H1 (cell line): ENCODE data around the gene LRRC15. TPM values are rescaled to one million over a fixed set of nuclear protein-coding genes. Genes with fewer than 3 reads are reported as not detected.

ENCODE experiments used
- CTCF ChIA-PET: fragments of 300-600 bp; sonication (Branson Sonifier 250); formaldehyde crosslinking; loops from one replicate; lab custom pipeline; 2021; ENCODE audit not compliant: partially characterized antibody; lab: Charles Lee
- POLR2A ChIA-PET: fragments of 300-600 bp; sonication (Branson Sonifier 250); formaldehyde crosslinking; loops from one replicate; lab custom pipeline; 2021; ENCODE audit warnings: inconsistent platforms; ENCODE audit not compliant: partially characterized antibody; lab: Charles Lee
- DNase-seq, 2 experiments: peaks; one replicate each; pipeline versions ENCODE4 v3.0.0 to v3.0.0-alpha.2; 2010 to 2022; ENCODE audit warnings: low spot score in 2 of 2, low read depth in 1 of 2, mixed read lengths in 1 of 2
- FAIRE-seq: peaks from 2 replicates; lab custom pipeline; 2011; peaks lifted over from hg19 to GRCh38; lab: Jason Lieb, UNC
- H2AFZ ChIP-seq: 2 replicates; pipeline ENCODE4 v1.8.1; 2012; ENCODE audit warnings: low read length, inconsistent platforms
- H2AK5ac ChIP-seq: 2 replicates; pipeline ENCODE4 v1.6.1; 2013; ENCODE audit warnings: low read depth, low read length
- H2BK120ac ChIP-seq: replicated peaks from 2 replicates; pipeline ENCODE3; 2013; ENCODE audit warnings: low read depth, low read length, inconsistent platforms
- H2BK12ac ChIP-seq: 2 replicates; pipeline ENCODE4 v1.6.1; 2013; ENCODE audit warnings: low read depth, low read length
- H2BK15ac ChIP-seq: 2 replicates; pipeline ENCODE4 v1.6.1; 2013; ENCODE audit warnings: low read length
- H2BK20ac ChIP-seq: 2 replicates; pipeline ENCODE4 v1.6.1; 2013; ENCODE audit warnings: low read length
- H2BK5ac ChIP-seq: 2 replicates; pipeline ENCODE4 v1.6.1; 2013; ENCODE audit warnings: low read depth, low read length
- H3K14ac ChIP-seq: 2 replicates; pipeline ENCODE4 v1.6.1; 2013; ENCODE audit warnings: inconsistent platforms; ENCODE audit not compliant: insufficient read length
- H3K18ac ChIP-seq: 2 replicates; pipeline ENCODE4 v1.6.1; 2013; ENCODE audit warnings: low read length; ENCODE audit errors: extremely low read depth
- H3K23ac ChIP-seq: 2 replicates; pipeline ENCODE4 v1.6.1; 2013; ENCODE audit warnings: inconsistent platforms; ENCODE audit not compliant: insufficient read length
- H3K23me2 ChIP-seq: 2 replicates; pipeline ENCODE4 v1.6.1; 2013; ENCODE audit warnings: low read depth, low read length
- H3K27ac ChIP-seq: 2 replicates; pipeline ENCODE4 v1.6.1; 2011; ENCODE audit warnings: low read depth, low read length, inconsistent platforms
- H3K27me3 ChIP-seq, 4 experiments: replicated peaks in 1 of 4; 1 replicate in 1 of 4; 2 replicates in 3 of 4; pipeline versions ENCODE4 v1.6.1 to v1.8.1; 2011 to 2013; ENCODE audit warnings: low read length in 3 of 4, mild to moderate bottlenecking in 3 of 4, inconsistent platforms in 2 of 4, mixed read lengths in 2 of 4, moderate library complexity in 1 of 4; ENCODE audit not compliant: control insufficient read depth in 3 of 4, insufficient read depth in 3 of 4; ENCODE audit errors: extremely low read depth in 1 of 4
- H3K36me3 ChIP-seq, 4 experiments: 2 replicates each; pipeline versions ENCODE4 v1.6.1 to v1.8.1; 2011 to 2013; ENCODE audit warnings: mild to moderate bottlenecking in 4 of 4, low read length in 3 of 4, moderate library complexity in 2 of 4, control low read depth in 1 of 4, inconsistent platforms in 1 of 4; ENCODE audit not compliant: insufficient read depth in 4 of 4, control insufficient read depth in 2 of 4
- H3K4ac ChIP-seq: replicated peaks from 2 replicates; pipeline ENCODE3; 2013; ENCODE audit warnings: low read length, low read depth, mixed read lengths, inconsistent platforms; ENCODE audit not compliant: insufficient read length
- H3K4me1 ChIP-seq, 4 experiments: replicated peaks in 1 of 4; 1 replicate in 1 of 4; 2 replicates in 3 of 4; pipeline versions ENCODE4 v1.6.1 to v1.8.1; 2011 to 2013; ENCODE audit warnings: low read length in 3 of 4, inconsistent platforms in 2 of 4, mixed read lengths in 1 of 4; ENCODE audit not compliant: insufficient read depth in 4 of 4, control insufficient read depth in 3 of 4
- H3K4me2 ChIP-seq, 2 experiments: 2 replicates each; pipeline versions ENCODE4 v1.6.1 to v1.8.1; 2011 to 2013; ENCODE audit warnings: low read depth in 2 of 2, low read length in 2 of 2, control low read depth in 1 of 2, inconsistent platforms in 1 of 2, mild to moderate bottlenecking in 1 of 2; ENCODE audit not compliant: insufficient read depth in 1 of 2
- H3K4me3 ChIP-seq, 4 experiments: fragments of 200-600, 300-600 bp in 1 of 4; sonication (generic), shearing (Covaris generic), sonication (Bioruptor Twin) in 1 of 4; 2 replicates each; pipeline versions ENCODE4 v1.5.1 to v1.8.1; 2011 to 2016; ENCODE audit warnings: low read length in 4 of 4, low read depth in 3 of 4, control low read depth in 2 of 4, inconsistent platforms in 2 of 4, mild to moderate bottlenecking in 2 of 4, mixed read lengths in 1 of 4, moderate library complexity in 1 of 4; ENCODE audit not compliant: insufficient read depth in 2 of 4; ENCODE audit errors: extremely low read depth in 1 of 4
- H3K56ac ChIP-seq: replicated peaks from 2 replicates; pipeline ENCODE3; 2013; ENCODE audit warnings: low read depth, mild to moderate bottlenecking, mixed read lengths, low read length, inconsistent platforms; ENCODE audit not compliant: insufficient read length
- H3K79me1 ChIP-seq: 2 replicates; pipeline ENCODE4 v1.6.1; 2013; ENCODE audit warnings: low read depth, low read length, control low read depth
- H3K79me2 ChIP-seq, 2 experiments: 2 replicates each; pipeline versions ENCODE4 v1.6.1 to v1.8.1; 2012 to 2013; ENCODE audit warnings: low read length in 2 of 2, mild to moderate bottlenecking in 2 of 2, inconsistent platforms in 1 of 2; ENCODE audit not compliant: insufficient read depth in 2 of 2, control insufficient read depth in 1 of 2
- H3K9ac ChIP-seq, 4 experiments: replicated peaks in 1 of 4; 1 replicate in 1 of 4; 2 replicates in 3 of 4; pipeline versions ENCODE4 v1.6.1 to v1.8.1; 2011 to 2013; ENCODE audit warnings: low read depth in 3 of 4, low read length in 3 of 4, control low read depth in 2 of 4, mild to moderate bottlenecking in 2 of 4, moderate library complexity in 2 of 4, inconsistent platforms in 1 of 4; ENCODE audit errors: extremely low read depth in 1 of 4
- H3K9me3 ChIP-seq, 2 experiments: 2 replicates each; pipeline versions ENCODE4 v1.6.1 to v1.8.1; 2012 to 2013; ENCODE audit warnings: mild to moderate bottlenecking in 2 of 2, moderate library complexity in 2 of 2, control low read depth in 1 of 2, inconsistent platforms in 1 of 2, low read depth in 1 of 2, low read length in 1 of 2, mixed read lengths in 1 of 2; ENCODE audit not compliant: insufficient read depth in 2 of 2
- H4K20me1 ChIP-seq, 2 experiments: replicated peaks in 1 of 2; 2 replicates each; pipeline versions ENCODE3 to v1.8.1; 2011 to 2013; ENCODE audit warnings: inconsistent platforms in 2 of 2, low read length in 2 of 2, mild to moderate bottlenecking in 1 of 2; ENCODE audit not compliant: insufficient read depth in 2 of 2, control insufficient read depth in 1 of 2
- H4K5ac ChIP-seq: 2 replicates; pipeline ENCODE4 v1.6.1; 2013; ENCODE audit warnings: low read length, low read depth, mixed read lengths, inconsistent platforms; ENCODE audit not compliant: insufficient read length
- H4K8ac ChIP-seq: 2 replicates; pipeline ENCODE4 v1.8.0; 2013; ENCODE audit warnings: mild to moderate bottlenecking, moderate library complexity, low read length, inconsistent platforms; ENCODE audit not compliant: insufficient read depth; ENCODE audit errors: extremely low read depth
- H4K91ac ChIP-seq: replicated peaks from 2 replicates; pipeline ENCODE3; 2013; ENCODE audit warnings: low read length, mixed read lengths, inconsistent platforms; ENCODE audit not compliant: insufficient read length
- BCL11A ChIP-seq, 2 experiments: IDR thresholded peaks; one replicate each; pipeline ENCODE4 v1.6.1; 2011; ENCODE audit warnings: low read depth in 2 of 2, low read length in 2 of 2, mild to moderate bottlenecking in 2 of 2
- SUZ12 ChIP-seq: fragments of 200-600 bp; sonication (generic); IDR thresholded peaks from 2 replicates; pipeline ENCODE4 v1.6.1; 2012; ENCODE audit warnings: mild to moderate bottlenecking, inconsistent platforms, low read length, moderate library complexity, mixed read lengths
- WGBS, 2 experiments: shearing (Covaris generic) in 1 of 2; methylation state at CpG; one replicate each; pipeline versions ENCODE4 v1.1.6 to v1.1.7; 2013 to 2015; ENCODE audit warnings: low lambda C conversion rate in 2 of 2, mixed read lengths in 2 of 2, inconsistent platforms in 1 of 2, low coverage in 1 of 2, missing lambda C conversion rate in 1 of 2; ENCODE audit not compliant: insufficient replicate concordance in 2 of 2, insufficient coverage in 1 of 2, insufficient read length in 1 of 2; ENCODE audit errors: extremely low coverage in 1 of 2, missing lambda C conversion rate in 1 of 2; 5-methylcytosine and 5-hydroxymethylcytosine counted together
- polyA plus RNA-seq, 7 experiments: library from polyadenylated mRNA; depleted of rRNA in 3 of 7; stranded (reverse) in 5 of 7; unstranded in 2 of 7; fragments of >200 nt in 5 of 7; fragments of 200-250 nt in 2 of 7; gene quantifications; 1 replicate in 5 of 7; 2 replicates in 1 of 7; 4 replicates in 1 of 7; pipeline versions ENCODE4 v1.2.1 to v1.2.3, GENCODE V29; 2011 to 2013; ENCODE audit warnings: missing spikeins in 2 of 7, mixed read lengths in 2 of 7
- total RNA-seq: library from RNA; stranded (reverse); fragmentation: NEBNext Ultra II Directional; extraction: Animal tissue kit (Norgen Biotek cat#: 25700); gene quantifications from 2 replicates; pipeline ENCODE4 v1.2.1, GENCODE V29; 2021

The LRRC15 gene
- total and polyA plus RNA-seq, 2 of the 8 experiments (the other 6 are each of a cell fraction or from before 2014, with no cell fraction given), result 0.15 to 0.37 TPM

- Histone ChIP-seq H3K14ac (no peak overlapping the region), H2BK12ac (no peak overlapping the region), H2BK20ac (no peak overlapping the region), H3K79me2 (no peaks in the 10 kb centered on the region), H3K23me2 (peaks cover 28% of the 10 kb centered on the region; the same call in 1 of the 2 replicates), H4K20me1 (peaks cover 0 to 23% of the 10 kb centered on the region in 2 experiments), H3K27me3 (peaks cover 0 to 3% (median 0%) of the 10 kb centered on the region in 4 experiments; a peak in 1 of 7 replicates), H2BK120ac (no peak overlapping the region), H3K56ac (peak overlapping the region; percentile 100), H4K5ac (no peak overlapping the region), H3K23ac (no peak overlapping the region), H4K91ac (no peak overlapping the region), H3K36me3 (no peaks in the 10 kb centered on the region; a peak in 1 of 8 replicates), H2BK15ac (0 out of 2 replicates have a peak overlapping the region, but pooled peaks have one; percentile 21), H3K18ac (no peak overlapping the region), H3K27ac (no peak overlapping the region), H3K9me3 (peaks cover 15 to 16% of the 10 kb centered on the region in 2 experiments; a peak in 2 of 4 replicates), H4K8ac (no peak overlapping the region), H2BK5ac (0 out of 2 replicates have a peak overlapping the region, but pooled peaks have one; percentile 5), H3K9ac (no peak overlapping the region), H3K79me1 (peaks cover 14% of the 10 kb centered on the region), H3K4me3 (no peak overlapping the region), H3K4me1 (peaks cover 0 to 2% (median 0%) of the 10 kb centered on the region in 4 experiments; a peak in 3 of 7 replicates), H3K4ac (peak overlapping the region; percentile 42), H2AFZ (no peak overlapping the region), H3K4me2 (no peak overlapping the region), H2AK5ac (peak overlapping the region; percentile 89)
- ChIA-PET CTCF (interaction anchor here (0.6 to 1.1 kb wide), 4 partner anchors 18 to 582 kb away, joined by 3 read pairs; no protein-coding TSS in a partner anchor), POLR2A (interaction anchor here (0.7 kb wide), 1 partner anchor 10 kb away, joined by 3 read pairs; no protein-coding TSS in a partner anchor)
- 96% methylated on average over 14 of the region's 15 CpGs; no CpG with 5 or more reads in 1 of the 2 experiments for WGBS, 2 experiments
- no peak for FAIRE-seq
- no peak for DNase-seq
- no peak for TF ChIP-seq BCL11A (IDR thresholded peaks at IDR 0.05; ENCODE audit: low read depth in 2 of 2, low read length in 2 of 2)
- no peak for TF ChIP-seq SUZ12
These were observed 44.0 kb downstream of the LRRC15 start for GRCh38 chr3:194325424-194326153.
